ENCODE data around the gene SLC39A11.

GRCh38 chr17:73060721-73061120 lies 31.8 kb downstream of the SLC39A11 start:
- TF ChIP-seq CTCF (IDR thresholded peaks at IDR 0.05) (no peak), POLR2A (IDR thresholded peaks at IDR 0.05) (no peak), POLR2AphosphoS5 (IDR thresholded peaks at IDR 0.05) (no peak)

All from upper lobe of left lung (tissue), 4 donors.